GM12875 (cell line): ENCODE data around the gene RASAL2.

Experiments
- H3K4me3 ChIP-seq: one replicate; pipeline ENCODE4 v1.5.1; 2011; ENCODE audit warnings: low read depth, low read length, control low read depth
- TF ChIP-seq, protein P1 (sequence below): IDR thresholded peaks from 2 replicates; pipeline ENCODE4 v1.5.1; 2011; ENCODE audit warnings: low read depth, mild to moderate bottlenecking, control low read depth, inconsistent platforms, low read length, moderate library complexity, borderline replicate concordance; ENCODE audit not compliant: insufficient read depth

RASAL2 gene

DNA sequence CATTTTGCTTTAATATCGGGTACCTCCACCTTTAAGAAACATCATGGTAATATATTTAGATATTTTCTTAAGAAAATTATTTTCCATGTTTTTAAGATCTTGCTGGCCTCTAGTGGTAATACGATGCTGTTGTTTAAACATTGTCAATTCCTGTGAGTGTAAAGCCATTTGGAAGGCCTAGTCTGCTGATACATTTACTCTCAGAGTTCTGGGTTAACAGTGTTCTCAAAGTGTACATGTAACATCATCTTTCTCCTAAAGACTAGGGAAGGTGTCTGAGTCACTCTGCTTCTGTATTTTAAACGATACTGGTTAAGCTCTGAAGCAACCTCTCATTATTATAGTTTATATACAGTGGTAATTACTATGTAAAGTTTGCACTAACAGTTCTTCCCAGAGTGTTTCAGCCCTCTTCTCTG, 189.1 kb downstream of the RASAL2 start:
- TF ChIP-seq, protein P1, sequence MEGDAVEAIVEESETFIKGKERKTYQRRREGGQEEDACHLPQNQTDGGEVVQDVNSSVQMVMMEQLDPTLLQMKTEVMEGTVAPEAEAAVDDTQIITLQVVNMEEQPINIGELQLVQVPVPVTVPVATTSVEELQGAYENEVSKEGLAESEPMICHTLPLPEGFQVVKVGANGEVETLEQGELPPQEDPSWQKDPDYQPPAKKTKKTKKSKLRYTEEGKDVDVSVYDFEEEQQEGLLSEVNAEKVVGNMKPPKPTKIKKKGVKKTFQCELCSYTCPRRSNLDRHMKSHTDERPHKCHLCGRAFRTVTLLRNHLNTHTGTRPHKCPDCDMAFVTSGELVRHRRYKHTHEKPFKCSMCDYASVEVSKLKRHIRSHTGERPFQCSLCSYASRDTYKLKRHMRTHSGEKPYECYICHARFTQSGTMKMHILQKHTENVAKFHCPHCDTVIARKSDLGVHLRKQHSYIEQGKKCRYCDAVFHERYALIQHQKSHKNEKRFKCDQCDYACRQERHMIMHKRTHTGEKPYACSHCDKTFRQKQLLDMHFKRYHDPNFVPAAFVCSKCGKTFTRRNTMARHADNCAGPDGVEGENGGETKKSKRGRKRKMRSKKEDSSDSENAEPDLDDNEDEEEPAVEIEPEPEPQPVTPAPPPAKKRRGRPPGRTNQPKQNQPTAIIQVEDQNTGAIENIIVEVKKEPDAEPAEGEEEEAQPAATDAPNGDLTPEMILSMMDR: no peak
- no peak overlapping the region for H3K4me3 ChIP-seq

DNA sequence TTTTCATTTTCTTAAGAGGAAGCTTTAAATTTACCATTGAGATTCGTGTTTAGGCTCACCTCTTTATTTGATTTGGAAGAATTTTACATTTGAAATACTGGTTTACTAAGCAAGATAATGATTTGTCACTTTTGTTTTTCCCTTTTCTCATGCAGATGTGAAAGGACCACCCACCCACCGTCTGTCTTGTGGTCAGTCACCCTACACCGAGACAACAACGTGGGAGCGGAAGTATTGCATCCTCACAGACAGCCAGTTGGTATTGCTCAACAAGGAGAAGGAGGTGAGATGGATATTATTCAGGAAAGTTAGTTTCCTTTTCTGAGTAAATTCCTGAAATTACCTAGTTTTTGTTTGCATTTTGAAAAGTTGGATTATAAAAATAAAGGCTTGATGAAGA, 189.5 kb downstream of the RASAL2 start:
- no peak overlapping the region for H3K4me3 ChIP-seq
- TF ChIP-seq, protein P1: no peak

DNA sequence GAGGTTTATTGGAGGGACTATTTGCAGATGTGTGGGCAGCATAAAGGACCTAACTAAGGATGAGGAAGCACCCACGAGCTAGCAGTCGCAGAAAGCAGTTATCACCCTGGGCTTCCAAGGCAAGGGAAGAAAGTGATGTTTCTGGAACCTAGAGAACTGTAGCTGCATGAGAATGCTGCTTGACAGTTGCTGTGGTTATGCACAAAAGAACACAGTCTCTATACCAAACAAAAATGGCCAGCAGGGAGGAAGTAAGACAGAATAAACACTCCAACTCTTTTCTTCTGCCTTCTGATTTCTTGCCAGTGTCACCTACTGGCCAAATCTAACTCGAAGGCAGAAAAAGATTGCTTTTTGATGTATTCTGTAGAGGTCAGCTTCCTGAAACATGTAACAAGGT, 190.2 kb downstream of the RASAL2 start:
- H3K4me3 ChIP-seq: no peak overlapping the region
- TF ChIP-seq, protein P1: no peak

DNA sequence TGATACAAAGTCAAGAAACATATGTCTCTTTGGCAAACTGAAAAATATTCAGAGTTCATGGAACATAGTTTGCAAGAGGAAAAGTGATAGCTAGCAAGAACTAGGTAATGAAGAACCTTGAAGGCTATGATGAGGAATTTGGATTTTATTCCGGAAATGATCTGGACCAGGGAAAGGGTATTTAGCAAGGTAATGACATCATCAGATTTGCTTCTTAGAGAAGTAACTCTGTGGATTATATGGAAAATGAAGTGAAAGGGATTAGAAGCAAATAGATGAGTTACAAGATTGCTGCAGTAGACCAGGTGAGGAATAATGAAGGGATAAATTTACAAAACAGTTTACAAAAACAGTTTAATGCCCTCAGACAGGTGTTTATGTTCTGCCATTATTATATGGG, 197.3 kb downstream of the RASAL2 start:
- TF ChIP-seq, protein P1: no peak
- no peak overlapping the region for H3K4me3 ChIP-seq

DNA sequence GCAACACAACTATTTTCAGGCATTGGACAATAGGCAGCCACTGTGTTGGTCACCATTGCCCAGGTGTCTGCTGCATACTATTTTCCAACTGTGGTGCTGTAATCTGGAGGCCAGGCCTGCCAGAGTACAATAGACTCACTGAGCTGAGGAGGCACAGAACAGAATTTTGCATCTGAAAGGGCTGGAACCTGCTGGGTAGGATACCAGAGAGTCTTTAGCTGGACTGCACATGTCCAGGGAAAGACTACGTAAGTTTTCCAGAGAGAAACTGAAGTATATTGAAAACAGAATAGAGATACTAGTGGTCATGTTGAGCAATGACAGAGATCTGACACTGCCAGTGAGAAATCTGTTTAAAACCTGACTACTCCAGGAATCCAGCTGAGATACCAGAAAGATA, 200.8 kb downstream of the RASAL2 start:
- TF ChIP-seq, protein P1: no peak
- no peak overlapping the region for H3K4me3 ChIP-seq

DNA sequence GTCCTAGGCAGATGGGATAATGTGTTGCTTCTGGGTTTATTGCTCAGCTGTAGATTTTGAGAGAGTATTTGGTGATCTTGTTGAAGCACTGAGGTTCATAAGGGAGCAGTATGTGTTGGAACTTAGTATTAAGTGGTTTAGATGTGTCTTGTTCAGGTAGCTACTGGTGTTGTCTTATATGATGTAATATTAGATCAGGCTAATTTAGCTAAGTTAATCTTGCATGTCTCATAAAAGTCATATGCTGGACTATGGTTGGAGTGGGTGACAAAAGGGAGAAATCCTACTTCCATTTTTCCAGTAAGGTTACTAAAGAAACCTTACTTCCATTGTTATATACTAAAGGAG, 206.4 kb downstream of the RASAL2 start:
- H3K4me3 ChIP-seq: no peak overlapping the region
- TF ChIP-seq, protein P1: no peak

DNA sequence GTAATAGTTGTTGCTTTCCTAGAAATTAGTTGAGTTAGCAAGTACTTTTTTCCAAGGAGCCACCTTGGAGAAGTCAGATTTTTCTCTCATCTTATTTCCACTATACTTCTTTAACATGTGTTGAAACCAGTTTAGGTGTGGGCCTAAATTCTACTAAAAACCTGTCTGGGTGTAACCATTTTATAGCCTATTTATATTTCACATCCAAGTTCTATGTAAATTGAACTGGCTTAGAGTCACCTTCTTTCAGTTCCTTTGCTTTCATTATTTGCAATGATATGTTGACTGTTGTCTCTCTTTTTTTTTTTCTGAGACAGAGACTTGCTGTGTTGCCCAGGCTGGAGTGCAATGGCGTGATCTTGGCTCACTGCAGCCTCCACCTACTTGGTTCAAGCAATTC, 207.2 kb downstream of the RASAL2 start:
- H3K4me3 ChIP-seq: no peak overlapping the region
- TF ChIP-seq, protein P1: no peak
